Measurements from ENCODE around the gene NOSIP. TPM values are rescaled to one million over a fixed set of nuclear protein-coding genes. Genes with fewer than 3 reads are reported as not detected.

Gene NOSIP
- total RNA-seq, 2 experiments from 2014 or later, result 202 to 203 TPM

DNA sequence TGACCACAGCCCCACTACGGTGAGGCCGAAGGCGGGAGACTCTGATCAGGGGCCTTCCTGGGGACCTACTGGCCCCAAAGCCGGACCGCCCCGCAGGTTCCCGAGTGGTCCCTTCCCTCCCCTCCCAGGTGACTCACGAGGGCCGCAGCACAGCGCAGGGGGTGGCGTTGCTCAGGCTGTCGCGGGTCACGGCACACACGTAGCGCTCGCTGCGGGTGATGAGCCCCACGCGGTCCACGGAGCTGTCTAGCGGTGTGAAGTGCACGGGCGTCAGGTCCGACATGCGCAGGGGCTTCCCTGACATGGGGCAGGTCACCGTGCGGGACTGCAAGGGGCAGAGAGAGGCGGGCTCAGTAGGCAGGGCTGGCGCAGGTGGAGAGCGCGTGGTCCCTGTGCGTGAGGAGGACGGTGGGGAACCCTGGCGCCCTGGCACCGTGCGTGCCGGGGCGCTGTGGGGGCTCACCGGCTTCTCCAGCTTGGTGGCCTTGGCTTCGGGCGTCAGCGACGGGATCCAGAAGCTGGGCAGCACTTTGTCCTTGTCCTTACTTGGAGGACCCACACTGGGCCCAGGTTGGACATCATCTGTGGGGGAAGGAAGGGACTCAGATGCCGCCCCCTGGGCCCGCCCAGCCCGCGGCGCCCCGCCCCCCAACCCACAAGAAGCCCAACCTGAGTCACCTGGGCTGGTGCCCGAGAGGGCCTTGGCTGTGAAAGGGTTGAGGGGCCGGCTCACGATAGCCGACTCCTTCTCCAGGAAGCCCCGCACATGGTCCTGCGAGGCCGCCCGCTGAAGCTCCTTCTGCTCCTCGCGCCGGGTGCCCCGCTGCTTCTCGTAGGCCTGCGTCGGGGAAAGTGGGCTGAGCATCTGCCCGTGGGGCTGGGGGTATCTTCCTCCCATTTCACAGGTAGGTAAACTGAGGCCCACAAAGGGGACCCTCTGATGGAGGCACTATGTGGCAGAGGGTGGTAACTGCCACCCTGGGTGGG is 23.7 kb downstream of the NOSIP start:
- ATAC-seq (ENCODE audit: poor library complexity), result no peak
- CTCF ChIA-PET, result interaction anchor here (2.5 to 5.2 kb wide), 2 partner anchors 10 to 13 kb away, joined by 12 to 62 read pairs; no protein-coding TSS in a partner anchor
- H3K36me3 Mint-ChIP-seq (ENCODE audit: low read depth), result peaks cover 76% of the 10 kb centered on the region

DNA sequence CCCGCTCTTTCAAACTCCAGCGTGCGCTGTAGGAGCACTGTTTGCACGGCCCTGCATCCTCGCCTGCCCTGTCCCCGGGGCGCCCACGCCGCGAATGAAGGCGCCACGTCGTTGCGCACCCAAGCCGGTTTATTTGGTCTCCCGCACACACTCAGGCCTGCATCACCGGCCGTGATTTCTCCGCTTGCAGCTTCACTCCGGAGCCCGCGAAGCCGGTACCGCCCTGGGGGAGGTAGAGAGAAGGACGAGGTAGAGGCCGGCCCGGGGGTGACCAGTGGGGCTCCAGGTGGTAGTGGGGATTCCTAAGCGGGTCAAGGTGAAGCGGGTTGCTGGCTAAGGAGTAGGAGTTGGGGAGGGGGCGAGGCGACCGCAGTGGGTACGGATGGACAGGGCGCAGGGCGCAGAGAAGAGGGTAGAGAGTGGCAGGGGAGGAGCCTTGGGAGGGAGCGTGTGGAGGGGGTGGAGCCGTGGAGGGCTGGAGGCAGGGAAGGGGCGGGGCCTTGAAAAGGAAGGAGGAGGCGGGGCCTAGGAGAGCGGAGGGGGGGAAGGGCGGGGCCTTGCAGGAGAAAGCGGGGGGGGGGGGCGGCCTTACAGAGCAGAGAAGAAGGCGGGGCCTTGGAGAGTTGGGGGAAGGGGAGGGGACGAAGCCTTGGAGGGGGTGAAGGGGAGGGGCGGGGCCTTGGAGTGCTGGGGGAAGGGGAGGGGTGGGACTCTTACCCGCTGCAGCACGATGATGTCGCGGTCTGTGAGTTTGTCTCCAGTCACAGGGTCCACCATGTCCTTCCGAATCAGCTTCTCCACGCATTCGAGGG is 24.6 kb downstream of the NOSIP start:
- DNase-seq (peak; percentile 65 to 94 (median 84)), ATAC-seq (ENCODE audit: poor library complexity) (peak; percentile 64)
- H3K27me3 ChIP-seq (ENCODE audit: control insufficient read depth in 1 of 2, insufficient read depth in 2 of 2, low read length in 2 of 2), result peaks cover 0 to 3% of the 10 kb centered on the region in 2 experiments
- ChIA-PET CTCF (interaction anchor here (1.4 to 5.2 kb wide), 2 partner anchors 14 to 83 kb away, joined by 3 to 62 read pairs; no protein-coding TSS in a partner anchor), POLR2A (interaction anchor here (0.6 to 8.6 kb wide), 5 partner anchors 9 to 298 kb away, joined by 3 to 150 read pairs (median 4); no protein-coding TSS in a partner anchor)
- TF ChIP-seq, protein P1, sequence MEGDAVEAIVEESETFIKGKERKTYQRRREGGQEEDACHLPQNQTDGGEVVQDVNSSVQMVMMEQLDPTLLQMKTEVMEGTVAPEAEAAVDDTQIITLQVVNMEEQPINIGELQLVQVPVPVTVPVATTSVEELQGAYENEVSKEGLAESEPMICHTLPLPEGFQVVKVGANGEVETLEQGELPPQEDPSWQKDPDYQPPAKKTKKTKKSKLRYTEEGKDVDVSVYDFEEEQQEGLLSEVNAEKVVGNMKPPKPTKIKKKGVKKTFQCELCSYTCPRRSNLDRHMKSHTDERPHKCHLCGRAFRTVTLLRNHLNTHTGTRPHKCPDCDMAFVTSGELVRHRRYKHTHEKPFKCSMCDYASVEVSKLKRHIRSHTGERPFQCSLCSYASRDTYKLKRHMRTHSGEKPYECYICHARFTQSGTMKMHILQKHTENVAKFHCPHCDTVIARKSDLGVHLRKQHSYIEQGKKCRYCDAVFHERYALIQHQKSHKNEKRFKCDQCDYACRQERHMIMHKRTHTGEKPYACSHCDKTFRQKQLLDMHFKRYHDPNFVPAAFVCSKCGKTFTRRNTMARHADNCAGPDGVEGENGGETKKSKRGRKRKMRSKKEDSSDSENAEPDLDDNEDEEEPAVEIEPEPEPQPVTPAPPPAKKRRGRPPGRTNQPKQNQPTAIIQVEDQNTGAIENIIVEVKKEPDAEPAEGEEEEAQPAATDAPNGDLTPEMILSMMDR (IDR thresholded peaks at IDR 0.05), result no peak
- Mint-ChIP-seq H3K36me3 (ENCODE audit: low read depth) (peaks cover 72% of the 10 kb centered on the region), H3K27me3 (no peaks in the 10 kb centered on the region), H3K9me3 (no peaks in the 10 kb centered on the region), H3K4me1 (ENCODE audit: low read depth) (peaks cover 74% of the 10 kb centered on the region), H3K4me3 (peak overlapping the region; percentile 62), H3K27ac (peak overlapping the region; percentile 96)
- H3K27ac ChIP-seq (ENCODE audit: low read depth in 1 of 2, low read length in 2 of 2), result peak overlapping the region; percentile 61 to 62
- H3K4me3 ChIP-seq (ENCODE audit: low read length), result peak overlapping the region; percentile 68
- intact Hi-C loops (cut with DNase I, micrococcal nuclease), result no loop called here
- peaks cover 96% of the 10 kb centered on the region for H3K4me1 ChIP-seq (ENCODE audit: insufficient read depth, low read length)
- peaks cover 0 to 15% of the 10 kb centered on the region in 2 experiments for H3K9me3 ChIP-seq (ENCODE audit: control insufficient read depth in 1 of 2, insufficient read depth in 1 of 2, low read length in 2 of 2)
- H3K36me3 ChIP-seq (ENCODE audit: insufficient read depth, low read length), result peaks cover 50% of the 10 kb centered on the region

More for the DNA sequence above, 23.7 kb downstream of the NOSIP start:
- H3K4me1 ChIP-seq (ENCODE audit: insufficient read depth, low read length), result peaks cover 96% of the 10 kb centered on the region
- TF ChIP-seq, protein P1 (IDR thresholded peaks at IDR 0.05), result no peak
- Mint-ChIP-seq H3K27ac (peak overlapping the region; percentile 96), H3K9me3 (no peaks in the 10 kb centered on the region), H3K27me3 (no peaks in the 10 kb centered on the region), H3K4me1 (ENCODE audit: low read depth) (peaks cover 79% of the 10 kb centered on the region), H3K4me3 (peak overlapping the region; percentile 89)
- POLR2A ChIA-PET, result interaction anchor here (1.1 to 8.6 kb wide), 6 partner anchors 6 to 83 kb away, joined by 4 to 123 read pairs (median 50); partner anchors contain the start of gene RRAS
- DNase-seq, result peak in 5 of 14 experiments; percentile 35 to 74 (median 56)
- H3K27ac ChIP-seq (ENCODE audit: low read depth in 1 of 2, low read length in 2 of 2), result peak overlapping the region; percentile 61 to 62
- peak overlapping the region; percentile 68 for H3K4me3 ChIP-seq (ENCODE audit: low read length)
- intact Hi-C loops (cut with DNase I, micrococcal nuclease), result no loop called here
- H3K27me3 ChIP-seq (ENCODE audit: control insufficient read depth in 1 of 2, insufficient read depth in 2 of 2, low read length in 2 of 2), result peaks cover 0 to 3% of the 10 kb centered on the region in 2 experiments
- H3K36me3 ChIP-seq (ENCODE audit: insufficient read depth, low read length), result peaks cover 50% of the 10 kb centered on the region
- H3K9me3 ChIP-seq (ENCODE audit: control insufficient read depth in 1 of 2, insufficient read depth in 1 of 2, low read length in 2 of 2), result peaks cover 0 to 15% of the 10 kb centered on the region in 2 experiments

Measured in CD4-positive, alpha-beta T cell (primary cell).